ENCODE results near the gene EFNA3.

DNA sequence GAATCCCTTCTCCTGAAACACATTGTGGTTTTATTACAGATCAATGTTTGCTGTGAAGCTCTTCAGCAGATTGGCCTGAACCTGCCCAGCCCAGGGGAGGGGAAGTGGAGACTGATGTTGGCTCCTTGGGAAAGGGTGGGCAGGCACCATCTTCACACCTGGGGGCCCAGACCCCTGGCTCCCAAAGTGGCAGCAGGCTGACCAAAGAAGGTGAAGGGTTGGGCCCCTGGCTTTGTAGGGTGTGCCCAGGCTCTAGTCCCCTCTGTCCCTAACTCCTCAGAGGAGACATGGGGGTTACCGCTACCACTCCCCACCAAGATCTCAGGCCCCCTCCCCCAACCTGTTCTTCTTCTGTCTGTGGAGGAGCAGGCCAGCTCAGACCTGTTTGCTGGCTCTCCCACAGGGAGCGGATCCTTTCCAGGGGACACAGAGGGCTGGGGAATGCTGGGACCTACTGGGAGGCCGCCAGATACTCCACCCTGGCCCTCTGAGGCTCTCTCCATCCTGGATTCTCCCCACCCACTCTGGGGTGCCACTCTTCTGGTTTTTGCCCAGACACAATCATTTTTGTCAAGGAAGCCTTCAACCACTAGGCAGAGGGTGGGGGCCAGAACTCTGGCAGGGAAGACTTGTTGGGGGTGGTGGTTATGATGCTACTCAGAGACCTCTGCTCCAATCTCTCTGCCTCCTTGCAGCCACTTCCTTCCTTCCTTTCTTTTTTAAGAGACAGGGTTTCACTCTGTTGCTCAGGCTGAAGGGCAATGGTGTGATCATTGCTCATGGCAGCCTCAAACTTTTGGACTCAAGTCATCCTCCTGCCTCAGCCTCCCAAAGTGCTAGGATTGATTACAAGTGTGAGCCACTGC lies 5.0 kb upstream of the EFNA3 start:
- no peak for TF ChIP-seq EZH2 (IDR thresholded peaks at IDR 0.05; ENCODE audit: low read length, unreplicated experiment)
- TF ChIP-seq, protein P1, sequence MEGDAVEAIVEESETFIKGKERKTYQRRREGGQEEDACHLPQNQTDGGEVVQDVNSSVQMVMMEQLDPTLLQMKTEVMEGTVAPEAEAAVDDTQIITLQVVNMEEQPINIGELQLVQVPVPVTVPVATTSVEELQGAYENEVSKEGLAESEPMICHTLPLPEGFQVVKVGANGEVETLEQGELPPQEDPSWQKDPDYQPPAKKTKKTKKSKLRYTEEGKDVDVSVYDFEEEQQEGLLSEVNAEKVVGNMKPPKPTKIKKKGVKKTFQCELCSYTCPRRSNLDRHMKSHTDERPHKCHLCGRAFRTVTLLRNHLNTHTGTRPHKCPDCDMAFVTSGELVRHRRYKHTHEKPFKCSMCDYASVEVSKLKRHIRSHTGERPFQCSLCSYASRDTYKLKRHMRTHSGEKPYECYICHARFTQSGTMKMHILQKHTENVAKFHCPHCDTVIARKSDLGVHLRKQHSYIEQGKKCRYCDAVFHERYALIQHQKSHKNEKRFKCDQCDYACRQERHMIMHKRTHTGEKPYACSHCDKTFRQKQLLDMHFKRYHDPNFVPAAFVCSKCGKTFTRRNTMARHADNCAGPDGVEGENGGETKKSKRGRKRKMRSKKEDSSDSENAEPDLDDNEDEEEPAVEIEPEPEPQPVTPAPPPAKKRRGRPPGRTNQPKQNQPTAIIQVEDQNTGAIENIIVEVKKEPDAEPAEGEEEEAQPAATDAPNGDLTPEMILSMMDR (conservative IDR thresholded peaks at IDR 0.05; ENCODE audit: low read depth, low read length), result no peak
- TF ChIP-seq EZH2phosphoT487 (IDR thresholded peaks at IDR 0.05; ENCODE audit: borderline replicate concordance, low read length), result no peak

Data from PC-3 (cell line).